Measurements from ENCODE around the gene IRF2.
"Not testable (repeated sequence)": the region's sequence is repeated elsewhere in the genome, so short reads cannot be mapped to it uniquely, and the experiment has no call there.

The IRF2 gene

DNA sequence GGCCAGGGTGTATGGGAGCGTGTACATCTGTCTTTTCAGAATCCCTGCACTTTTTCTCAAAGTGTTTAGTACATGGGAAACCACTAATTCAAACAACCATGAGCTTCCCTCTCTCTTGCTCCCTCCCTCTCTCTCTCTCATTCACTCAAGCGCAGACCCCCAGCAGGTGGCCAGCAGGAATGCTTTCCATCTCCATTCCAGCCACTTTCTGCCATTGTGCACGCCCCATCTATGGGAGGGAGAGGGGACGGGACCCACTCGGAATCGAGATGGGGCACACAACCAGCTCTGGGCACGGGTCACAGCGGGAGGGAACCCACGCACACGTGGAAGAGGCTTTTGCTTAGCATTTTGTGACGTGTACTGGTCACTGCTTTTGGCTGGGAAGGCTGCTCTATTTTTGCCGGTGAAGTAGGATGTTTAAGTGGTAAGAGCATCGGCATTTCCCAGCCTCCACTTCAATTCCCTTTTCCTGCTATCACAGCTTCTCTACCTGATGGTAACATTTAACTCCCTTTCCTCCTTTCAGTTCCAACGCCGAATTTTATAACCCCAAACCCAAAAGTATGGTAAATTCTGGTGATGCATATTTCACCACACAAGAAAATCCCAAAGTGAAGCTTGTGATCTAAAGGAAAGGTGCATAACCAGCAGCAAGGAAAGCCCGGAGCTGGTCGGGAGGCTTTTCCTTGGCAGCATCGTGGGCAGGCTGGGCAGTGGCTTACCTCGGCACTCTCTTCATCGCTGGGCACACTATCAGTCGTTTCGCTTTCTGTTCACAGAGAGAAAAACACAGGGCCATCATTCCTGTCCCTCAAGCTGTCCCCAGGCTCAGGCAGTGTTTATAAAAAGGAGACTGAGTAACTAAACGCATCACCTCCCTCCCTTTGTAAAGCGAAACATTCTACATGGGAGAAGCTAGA lies 84.1 kb downstream of the IRF2 start:
- DNase-seq (ENCODE audit: low read depth) = no peak

DNA sequence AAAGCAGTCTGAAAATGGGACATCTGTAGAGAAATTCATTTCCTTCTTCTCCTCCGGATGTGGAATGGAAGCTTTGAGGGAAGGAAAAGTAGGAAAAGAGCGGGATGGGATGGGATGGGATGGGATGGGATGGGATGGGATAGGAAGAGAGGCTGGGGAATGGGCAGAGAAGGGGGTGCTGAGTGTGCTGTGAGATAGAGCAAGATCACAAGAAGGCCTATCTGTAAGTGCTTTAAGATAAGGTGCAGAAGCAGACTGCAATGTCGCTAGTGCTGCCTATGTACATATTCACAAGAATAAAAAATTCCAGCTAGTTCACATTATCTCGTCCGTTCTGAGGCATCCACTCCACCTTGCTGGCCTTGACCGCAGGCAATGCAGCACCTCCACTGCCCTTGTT lies 86.2 kb downstream of the IRF2 start:
- DNase-seq (ENCODE audit: low read depth) = no peak

DNA sequence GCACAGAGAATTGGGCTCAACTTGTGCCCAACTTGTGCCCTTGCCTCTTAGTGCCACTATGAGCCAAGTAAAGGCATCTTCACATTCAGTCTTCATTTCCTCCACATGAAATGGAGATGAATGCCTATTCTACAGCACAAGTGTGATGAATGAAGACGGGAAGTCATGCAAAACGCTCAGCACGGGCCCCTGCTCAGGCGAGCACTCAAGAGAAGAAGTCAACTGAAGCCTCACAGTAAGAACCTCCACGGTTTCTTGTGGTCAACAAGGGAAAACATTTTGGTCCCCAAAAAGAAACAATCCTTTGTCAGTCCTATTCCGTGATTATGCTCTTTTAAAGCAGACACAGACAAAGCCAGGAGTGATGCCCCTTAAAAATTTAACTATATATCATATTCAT lies 87.0 kb downstream of the IRF2 start:
- no peak for DNase-seq (ENCODE audit: low read depth)

DNA sequence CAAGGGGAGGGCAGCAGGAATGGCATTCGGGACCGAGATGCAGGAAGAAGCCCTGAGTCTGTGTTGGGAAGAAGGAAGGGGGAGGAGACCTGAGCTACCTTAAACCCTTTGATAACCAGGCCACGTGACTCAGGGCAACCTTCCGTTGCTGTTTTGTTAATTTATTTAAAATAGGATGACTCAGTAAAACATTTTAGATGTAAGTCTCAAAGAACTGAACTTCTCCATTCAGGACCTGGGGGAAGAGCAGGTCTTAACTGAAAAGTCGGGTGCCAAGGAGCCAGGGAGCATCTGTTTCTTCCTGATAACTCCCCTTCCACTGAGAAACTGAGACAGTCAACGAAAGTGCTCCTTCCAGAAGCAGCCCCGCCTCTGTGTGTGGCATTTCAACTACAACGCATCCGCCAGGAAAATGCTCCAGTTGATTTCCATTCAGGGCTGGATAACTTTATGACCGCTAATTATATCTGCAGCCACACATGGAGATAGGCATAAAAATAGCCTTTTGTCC lies 88.0 kb downstream of the IRF2 start:
- DNase-seq (ENCODE audit: low read depth) = no peak

DNA sequence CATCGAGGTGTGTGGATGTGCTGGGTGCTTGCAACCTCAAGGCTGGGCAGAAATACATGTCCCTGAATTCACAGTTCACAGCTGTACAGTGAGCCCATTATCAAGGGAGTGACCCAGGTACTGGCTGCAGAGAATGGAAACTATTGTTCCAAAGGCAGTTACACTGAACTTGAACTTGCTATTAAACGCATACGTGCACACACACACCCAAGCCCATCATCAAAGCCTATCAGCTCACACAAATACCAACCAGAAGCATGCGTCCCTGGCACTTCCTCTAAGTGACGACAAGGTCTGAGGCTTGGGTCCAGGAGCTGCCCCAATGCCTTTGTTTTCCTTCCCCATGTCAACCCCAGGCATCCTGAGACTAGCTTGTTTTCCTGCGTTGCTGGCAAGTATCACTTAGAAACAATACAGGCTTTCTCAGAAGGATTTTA lies 88.6 kb downstream of the IRF2 start:
- DNase-seq (ENCODE audit: low read depth) = no peak

DNA sequence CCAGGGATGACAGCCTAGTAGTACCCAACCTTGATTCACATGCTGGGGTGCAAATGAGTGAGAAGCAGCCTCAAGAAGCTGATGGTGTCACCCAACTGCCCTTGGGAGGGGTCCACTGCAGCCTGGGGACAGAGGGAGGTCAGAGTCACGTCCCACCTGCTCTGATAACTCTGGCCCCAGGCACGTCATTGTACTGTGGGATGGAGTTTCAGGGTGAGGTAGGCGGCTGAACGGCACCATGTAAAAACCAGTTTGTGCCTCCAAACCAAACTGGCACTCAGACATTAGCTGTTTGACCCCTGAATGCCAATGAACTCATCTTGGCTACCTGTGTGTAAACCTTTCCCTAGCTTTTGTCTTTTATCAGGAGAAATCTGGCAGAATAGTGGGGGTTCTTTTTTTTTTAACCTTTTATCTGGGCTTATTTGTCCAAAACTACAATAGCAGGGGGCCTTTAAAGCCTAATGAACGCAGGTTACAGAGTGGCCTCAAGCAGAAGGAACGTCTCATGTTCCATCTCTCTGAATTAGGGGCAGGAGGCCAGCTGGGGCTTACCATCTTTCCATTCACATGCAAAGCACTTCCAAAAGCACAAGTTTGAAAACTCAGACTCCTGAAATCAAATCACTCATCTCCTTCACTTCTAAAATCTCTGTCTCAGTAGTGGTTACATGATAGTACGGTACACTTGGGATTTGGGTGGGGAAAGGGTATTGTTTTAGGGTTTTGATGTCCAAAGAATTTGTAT lies 89.4 kb downstream of the IRF2 start:
- no peak for DNase-seq (ENCODE audit: low read depth)

DNA sequence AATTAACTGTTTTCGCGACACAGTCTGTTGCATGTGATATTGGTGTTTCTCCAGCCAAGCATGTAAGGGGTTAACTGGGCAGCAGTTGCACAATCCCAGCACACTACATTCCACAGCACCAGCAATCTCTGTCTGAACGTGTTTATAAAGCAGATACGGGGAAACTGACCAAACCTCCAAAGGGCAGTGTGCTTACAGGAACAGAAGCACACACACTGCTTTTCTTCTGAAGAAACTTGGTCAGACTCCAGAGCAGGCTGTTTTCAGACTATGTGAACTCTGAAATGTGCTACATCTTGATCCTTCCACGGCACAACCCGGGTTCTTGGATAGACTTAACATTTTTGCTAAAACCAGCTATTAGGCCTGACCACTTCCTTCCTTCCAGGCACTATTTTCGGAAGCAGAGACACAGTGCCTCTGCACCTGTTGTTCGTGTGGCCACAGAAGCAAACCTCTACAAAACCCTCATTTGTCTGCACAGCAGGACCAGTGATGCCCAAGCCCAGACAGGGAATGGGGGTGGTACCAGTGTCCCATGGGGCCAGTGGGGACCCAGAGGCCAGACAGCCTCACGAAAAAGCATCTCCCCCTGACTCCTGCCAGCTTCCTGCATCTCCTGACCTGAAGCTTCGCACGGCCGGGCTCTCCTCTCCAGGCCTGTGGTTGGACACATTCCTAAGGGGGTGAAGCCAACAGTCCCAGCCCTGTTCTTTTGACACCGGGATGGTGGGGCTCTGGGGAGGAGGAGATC lies 90.1 kb downstream of the IRF2 start:
- DNase-seq (ENCODE audit: low read depth) = no peak

DNA sequence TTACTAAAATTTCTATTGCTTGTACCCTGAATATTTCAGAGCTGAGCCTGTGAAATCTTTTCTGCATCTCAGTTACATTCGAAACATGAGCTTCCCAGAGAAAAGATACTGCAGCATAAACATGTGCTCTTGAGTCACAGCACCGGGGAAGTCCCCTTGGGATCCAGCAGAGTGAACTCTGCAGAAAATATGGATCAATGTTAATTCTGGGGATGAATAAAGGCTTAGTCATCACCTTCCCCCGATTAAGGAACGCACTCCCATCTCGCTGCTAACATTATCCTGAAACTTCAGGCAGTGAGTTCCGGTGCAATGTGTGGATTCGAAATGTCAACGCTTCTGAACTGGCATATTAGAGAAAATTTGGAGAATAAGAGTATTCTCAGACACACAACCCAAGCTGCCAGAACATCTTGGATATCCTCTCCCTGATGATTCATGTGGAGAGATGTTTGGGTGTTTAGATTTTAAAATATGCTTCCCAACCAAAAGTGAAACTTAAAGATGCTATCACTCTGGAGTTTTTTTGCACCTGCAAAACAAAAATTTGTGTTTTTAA lies 90.8 kb downstream of the IRF2 start:
- DNase-seq (ENCODE audit: low read depth) = no peak

DNA sequence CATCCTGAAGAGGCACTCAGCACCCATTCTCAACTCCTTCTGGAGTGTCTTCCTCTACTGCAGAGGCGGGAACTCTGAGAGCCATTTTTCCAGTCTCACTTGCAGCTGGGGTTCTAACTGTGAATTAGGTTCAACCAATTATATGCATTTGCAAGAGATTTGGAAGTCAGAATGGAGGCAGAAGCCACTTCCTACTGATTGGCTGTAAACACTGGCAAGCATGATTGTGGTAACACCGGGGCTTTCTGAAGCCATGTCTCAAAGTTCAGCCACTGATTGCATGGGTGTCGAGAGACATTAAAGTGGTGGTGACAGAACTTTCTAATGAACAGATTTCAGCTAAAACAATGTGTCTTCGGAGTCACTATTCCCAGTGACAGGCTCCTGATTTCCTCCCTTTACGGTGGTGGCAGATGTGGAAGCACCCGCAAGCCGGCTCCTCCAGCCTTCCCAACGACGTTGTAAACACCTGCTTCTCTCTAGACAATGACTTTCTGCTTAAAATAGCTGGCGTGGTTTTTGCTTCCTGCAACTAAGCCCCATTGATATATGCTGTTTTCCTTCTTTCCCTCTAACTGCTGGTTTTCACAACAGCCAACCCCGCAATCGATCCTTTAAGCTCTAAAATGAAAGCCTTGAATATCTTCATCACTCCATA lies 92.0 kb downstream of the IRF2 start:
- DNase-seq (ENCODE audit: low read depth) = no peak

DNA sequence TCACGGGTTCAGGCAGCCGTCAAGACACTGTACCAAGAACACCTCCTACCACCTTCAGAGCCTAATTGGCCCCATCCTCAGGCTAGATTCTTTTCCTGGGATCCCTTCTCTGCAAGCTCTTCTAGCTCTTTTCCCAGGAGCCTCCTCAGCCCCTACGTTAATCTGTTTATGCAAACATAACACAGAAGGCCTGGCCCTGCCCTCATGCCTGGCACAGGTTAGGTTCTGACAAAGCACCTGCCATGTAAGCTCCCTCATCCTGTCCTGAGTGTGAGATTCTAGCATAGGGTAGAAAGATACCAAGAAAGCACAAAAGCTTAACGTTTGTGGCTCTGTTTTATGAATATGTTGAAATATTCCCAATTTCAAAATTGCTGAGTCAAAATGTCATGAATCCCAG lies 93.6 kb downstream of the IRF2 start:
- DNase-seq (ENCODE audit: low read depth) = no peak

DNA sequence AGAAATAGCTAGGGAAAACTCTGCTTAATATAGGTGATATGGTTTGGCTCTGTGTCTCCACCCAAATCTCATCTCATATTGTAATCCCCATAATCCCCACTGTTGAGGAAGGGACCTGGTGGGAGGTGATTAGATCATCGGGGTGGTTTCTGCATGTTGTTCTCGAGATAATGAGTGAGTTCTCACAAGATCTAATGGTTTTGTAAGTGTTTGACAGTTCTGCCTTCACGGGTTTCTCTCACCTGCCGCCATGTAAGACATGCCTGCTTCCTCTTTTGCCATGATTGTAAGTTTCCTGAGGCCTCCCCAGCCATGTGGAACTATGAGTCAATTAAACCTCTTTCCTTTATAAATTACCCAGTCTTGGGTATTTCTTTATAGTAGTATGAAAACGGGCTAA lies 94.1 kb downstream of the IRF2 start:
- DNase-seq (ENCODE audit: low read depth) = not testable (repeated sequence)

DNA sequence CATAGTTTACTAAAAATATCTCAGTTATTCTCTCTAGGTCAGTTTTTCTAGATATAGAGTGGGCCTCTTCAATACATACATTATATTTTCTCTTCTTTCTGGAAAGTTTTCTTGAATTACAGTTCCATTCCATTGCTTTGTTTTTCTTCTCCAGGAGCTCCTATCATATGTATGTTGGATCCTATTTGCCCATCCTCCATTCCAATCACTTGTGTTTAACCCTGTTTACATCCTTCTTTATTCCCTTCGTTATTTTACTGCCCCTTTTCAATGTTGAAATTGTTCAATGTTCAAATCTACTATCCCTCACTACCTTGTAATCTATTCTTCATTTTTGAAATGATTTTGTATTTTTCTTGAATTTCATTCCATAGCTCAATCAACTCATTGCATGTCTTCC lies 97.4 kb downstream of the IRF2 start:
- no peak for DNase-seq (ENCODE audit: low read depth)

DNA sequence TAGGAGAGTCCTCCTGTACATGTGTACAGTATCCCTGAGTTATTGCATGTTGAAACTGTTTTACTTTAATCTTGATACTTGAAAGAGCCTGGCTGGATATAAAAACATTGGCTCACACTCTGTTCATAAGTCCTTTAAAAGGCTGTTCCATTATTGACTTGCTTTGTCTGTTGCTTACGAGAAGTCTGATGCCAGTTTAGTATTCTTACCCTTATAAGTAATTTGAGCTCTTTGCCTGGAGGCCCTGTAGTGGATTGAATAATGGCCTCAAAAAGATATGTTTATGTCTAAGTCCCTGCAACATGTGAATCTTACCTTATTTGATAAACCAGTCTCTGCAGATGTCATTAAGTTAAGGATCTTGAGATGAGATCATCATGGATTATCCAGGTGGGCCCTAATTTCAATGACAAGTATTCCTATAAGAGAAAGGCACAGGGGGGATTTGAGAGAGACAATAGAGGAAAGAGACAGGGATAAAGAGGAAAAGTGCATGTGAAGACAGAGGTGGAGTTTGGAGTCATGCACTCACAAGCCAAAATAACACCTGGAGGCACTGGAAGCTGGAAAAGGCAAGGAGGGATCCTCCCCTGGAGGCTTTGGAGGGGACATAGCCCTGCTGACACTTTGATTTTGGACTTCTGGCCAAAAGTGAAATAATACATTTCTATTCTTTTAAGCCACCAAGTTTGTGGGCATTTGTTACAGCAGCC lies 98.1 kb downstream of the IRF2 start:
- DNase-seq (ENCODE audit: low read depth) = no peak

DNA sequence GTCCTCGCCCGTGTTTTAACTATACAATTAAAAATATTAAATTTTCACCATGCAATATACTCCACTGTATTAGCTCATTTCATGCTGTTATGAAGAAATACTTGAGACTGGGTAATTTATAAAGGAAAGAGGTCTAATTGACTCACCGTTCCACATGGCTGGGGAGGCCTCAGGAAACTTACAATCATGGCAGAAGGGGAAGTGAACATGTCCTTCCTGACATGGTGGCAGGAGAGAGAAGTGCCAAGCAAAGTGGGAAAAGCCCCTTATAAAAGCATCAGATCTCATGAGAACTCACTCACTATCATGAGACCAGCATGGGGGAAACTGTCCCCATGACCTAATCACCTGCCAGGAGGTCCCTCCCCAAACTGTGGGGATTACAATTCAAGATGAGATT lies 98.7 kb downstream of the IRF2 start:
- DNase-seq (ENCODE audit: low read depth) = not testable (repeated sequence)

DNA sequence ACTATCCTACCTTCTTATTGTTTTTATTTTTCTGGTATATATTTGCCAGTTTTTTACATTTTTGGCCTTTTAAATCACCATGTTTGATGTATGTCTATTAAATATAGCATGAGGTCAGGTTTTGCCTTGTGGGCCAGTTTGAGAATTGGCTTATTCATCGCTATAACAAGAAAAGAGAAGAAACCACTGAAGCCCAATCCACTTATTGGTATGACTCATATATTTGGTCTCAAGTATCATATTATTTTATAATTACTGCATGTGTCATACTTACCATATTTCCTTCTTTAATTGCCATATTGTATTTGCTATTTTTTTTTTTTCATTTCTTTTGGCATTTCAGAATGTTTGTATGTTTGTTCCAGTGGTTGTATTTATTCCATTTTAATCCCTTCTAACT lies 99.3 kb downstream of the IRF2 start:
- DNase-seq (ENCODE audit: low read depth) = no peak

DNA sequence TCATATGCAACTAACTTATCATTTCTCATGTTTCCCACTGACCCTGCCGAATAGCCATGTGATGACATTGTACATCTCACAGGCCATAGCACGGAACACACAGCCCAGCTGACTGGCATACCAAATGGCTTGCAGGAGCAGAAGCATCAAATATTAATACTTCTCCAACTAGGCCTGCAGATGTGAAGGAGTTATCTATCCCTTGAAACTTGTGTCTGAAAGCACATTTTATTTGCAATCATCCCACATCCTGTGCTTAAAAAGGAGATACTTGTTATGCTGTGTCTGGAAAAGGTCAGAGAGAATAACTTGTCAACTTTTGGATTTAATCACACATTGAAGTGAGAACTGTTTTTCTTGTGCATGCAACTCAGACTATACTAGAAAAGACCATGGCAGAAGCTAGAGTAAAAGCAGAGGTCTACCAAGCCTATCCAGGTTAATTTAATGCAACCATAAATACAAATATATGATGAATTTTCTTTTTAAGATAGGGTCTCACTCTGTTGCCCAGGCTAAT lies 100.4 kb downstream of the IRF2 start:
- no peak for DNase-seq (ENCODE audit: low read depth)

DNA sequence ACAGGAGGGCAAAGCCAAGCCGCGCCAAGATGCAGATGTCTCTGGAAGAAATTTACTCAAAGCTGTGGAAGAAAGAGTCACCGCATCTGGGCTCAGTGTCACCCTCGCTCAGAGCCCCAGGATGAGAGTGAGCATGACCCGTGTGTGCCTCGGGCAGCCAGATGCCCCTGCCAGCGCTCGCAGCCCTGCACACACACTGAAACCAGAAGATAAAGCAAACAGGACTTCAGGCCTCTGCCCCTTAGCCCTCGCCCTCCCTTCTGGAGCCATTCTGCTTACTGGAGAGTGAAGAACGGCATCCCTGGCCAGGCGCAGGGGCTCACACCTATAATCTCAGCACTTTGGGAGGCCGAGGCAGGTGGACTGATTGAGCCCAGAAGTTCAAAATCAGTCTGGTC lies 103.0 kb downstream of the IRF2 start:
- no peak for DNase-seq (ENCODE audit: low read depth)

DNA sequence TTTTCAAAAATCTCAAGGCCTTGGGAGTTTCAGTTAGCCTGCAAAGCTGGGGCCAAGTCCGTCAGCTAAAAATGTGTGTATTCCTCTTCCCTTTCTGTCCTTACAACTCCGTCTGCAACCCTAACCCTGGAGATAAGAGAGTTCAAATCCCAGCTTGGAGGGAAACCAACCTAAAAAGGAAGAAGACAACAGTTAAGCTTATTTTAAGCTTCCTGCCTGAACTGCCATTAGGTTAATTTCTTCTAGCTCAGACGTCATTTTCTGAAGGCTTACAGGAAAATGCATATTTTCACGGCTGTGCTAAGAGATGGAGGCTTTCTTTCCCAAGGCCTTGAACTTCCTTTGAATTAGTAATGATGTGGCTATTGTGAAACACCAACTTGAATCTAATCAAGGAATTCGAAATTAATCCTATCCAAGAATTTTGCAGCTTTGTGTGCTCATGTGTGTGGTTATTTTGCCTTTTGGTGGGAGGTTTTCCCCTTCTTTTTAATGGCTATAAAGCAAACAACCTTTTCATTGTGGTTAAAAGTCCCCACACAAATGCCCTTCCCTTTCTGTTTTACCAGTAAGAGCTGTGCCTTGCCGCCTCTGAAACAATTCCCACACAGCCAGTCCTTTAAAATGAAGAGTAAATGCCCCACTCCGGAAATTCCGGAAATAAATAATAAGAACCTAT lies 103.5 kb downstream of the IRF2 start:
- DNase-seq (ENCODE audit: low read depth) = no peak

DNA sequence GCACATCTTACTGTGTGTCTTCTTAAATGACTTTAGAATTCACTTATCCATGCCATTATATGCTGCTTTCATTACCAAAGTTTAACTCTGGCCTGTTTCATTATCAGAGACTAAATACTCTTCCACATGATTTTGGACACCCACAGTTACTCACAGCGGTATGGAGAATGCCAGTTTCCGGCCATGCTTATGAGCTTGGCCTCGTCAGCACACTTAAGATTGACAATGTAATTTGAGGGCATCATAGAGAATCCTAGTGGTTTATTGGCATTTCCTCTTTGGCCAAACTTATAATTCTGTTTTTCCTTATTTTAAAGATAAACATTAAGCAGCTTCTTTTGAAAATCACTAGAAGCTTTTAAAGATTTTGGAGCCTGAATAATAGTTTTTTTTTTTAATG lies 104.5 kb downstream of the IRF2 start:
- no peak for DNase-seq (ENCODE audit: low read depth)

DNA sequence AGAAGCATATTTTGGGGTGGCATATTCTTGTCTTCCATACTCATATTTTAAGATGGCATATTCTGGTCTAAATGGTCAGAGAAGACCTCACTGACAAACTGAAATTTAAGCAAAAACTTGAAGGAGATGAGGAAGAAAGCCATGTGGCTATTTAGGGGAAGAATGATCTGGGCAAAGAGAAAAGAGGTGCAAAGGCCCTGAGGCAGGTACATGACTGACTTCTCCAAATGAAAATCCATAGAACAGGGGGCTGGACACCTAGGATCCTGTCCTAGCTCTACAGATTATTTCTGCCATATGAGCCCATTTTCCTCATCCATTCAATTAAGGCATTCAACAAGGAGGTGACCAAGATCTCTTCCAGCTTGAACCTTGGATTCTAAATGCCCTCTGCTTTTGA lies 105.6 kb downstream of the IRF2 start:
- DNase-seq (ENCODE audit: low read depth) = no peak

Measured in stimulated activated CD8-positive, alpha-beta memory T cell treated with anti-CD3 and anti-CD28 coated beads, Interleukin-15, amount 100 ng/mL, for 1 hour (primary cell).